Colonic mucosa (tissue), 4 donors: ENCODE measurements around the gene COL4A6. TPM values are rescaled to one million over a fixed set of nuclear protein-coding genes. Genes with fewer than 3 reads are reported as not detected.

ENCODE experiments used
- DNase-seq: peaks from one replicate; pipeline ENCODE4 v3.0.0-alpha.2; 2020
- H3K27ac ChIP-seq: fragments of 200-600 bp; one replicate; pipeline ENCODE4 v1.8.0; 2021
- H3K27me3 ChIP-seq: fragments of 200-600 bp; one replicate; pipeline ENCODE4 v1.8.0; 2021
- H3K36me3 ChIP-seq: fragments of 200-600 bp; one replicate; pipeline ENCODE4 v1.8.0; 2021
- H3K4me1 ChIP-seq: fragments of 200-600 bp; one replicate; pipeline ENCODE4 v1.8.0; 2021; ENCODE audit warnings: mild to moderate bottlenecking
- H3K4me3 ChIP-seq: fragments of 200-600 bp; one replicate; pipeline ENCODE4 v1.8.0; 2021
- H3K9ac ChIP-seq, 2 donors: one replicate each; pipeline ENCODE4 v1.7.0; 2013; ENCODE audit warnings: control low read depth in 2 of 2, low read depth in 2 of 2, low read length in 2 of 2
- H3K9me3 ChIP-seq: fragments of 200-600 bp; one replicate; pipeline ENCODE4 v1.8.0; 2021
- intact Hi-C: fragments of 100-400 bp; cut with DNase I; formaldehyde crosslinking; loops from one replicate; pipeline ENCODE4 v1.14.1; 2022
- total RNA-seq, 2 donors: library from RNA; stranded (reverse); fragmentation: NEBNext Ultra II Directional in 1 of 2; extraction: Animal tissue kit (Norgen Biotek cat#: 25700) in 1 of 2; gene quantifications; one replicate each; pipeline ENCODE4 v1.2.1, GENCODE V29; 2021
- TF ChIP-seq, protein P1 (sequence below): fragments of 200-600 bp; IDR thresholded peaks from one replicate; pipeline ENCODE4 v1.8.0; 2022; ENCODE audit warnings: antibody characterized with exemption, mild to moderate bottlenecking
- donor health status: healthy.
- donor health status: DM: no; HTN: no; CAD: no.
- donor health status: DM: no; HTN: no; CAD: no.

COL4A6 gene
- total RNA-seq, 2 donors from 2014 or later = 1.1 to 1.8 TPM

DNA sequence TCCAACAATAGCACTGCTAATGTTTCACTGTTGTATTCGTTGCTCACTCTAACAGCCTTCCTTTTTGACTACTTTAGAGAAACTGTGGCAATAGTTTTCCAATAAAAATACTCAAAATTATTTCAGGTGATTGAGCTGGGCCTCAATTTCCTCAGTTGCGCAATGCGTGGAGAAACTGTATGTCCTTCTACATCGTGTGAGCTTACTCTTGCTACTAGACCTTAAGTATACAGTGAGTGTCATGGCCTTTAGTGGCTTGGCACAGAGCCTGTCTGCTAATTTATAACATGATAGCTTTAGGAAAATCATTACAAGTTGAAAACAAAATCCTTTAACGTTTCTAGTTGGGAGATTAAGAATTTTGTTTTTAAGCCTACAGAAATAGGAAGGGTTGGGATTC lies 114.5 kb downstream of the COL4A6 start:
- Histone ChIP-seq H3K27me3 (no peaks in the 10 kb centered on the region), H3K4me1 (no peaks in the 10 kb centered on the region), H3K27ac (no peak overlapping the region), H3K9ac (no peak overlapping the region), H3K36me3 (no peaks in the 10 kb centered on the region), H3K9me3 (no peaks in the 10 kb centered on the region), H3K4me3 (no peak overlapping the region)
- TF ChIP-seq, protein P1, sequence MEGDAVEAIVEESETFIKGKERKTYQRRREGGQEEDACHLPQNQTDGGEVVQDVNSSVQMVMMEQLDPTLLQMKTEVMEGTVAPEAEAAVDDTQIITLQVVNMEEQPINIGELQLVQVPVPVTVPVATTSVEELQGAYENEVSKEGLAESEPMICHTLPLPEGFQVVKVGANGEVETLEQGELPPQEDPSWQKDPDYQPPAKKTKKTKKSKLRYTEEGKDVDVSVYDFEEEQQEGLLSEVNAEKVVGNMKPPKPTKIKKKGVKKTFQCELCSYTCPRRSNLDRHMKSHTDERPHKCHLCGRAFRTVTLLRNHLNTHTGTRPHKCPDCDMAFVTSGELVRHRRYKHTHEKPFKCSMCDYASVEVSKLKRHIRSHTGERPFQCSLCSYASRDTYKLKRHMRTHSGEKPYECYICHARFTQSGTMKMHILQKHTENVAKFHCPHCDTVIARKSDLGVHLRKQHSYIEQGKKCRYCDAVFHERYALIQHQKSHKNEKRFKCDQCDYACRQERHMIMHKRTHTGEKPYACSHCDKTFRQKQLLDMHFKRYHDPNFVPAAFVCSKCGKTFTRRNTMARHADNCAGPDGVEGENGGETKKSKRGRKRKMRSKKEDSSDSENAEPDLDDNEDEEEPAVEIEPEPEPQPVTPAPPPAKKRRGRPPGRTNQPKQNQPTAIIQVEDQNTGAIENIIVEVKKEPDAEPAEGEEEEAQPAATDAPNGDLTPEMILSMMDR = no peak
- intact Hi-C loops = no loop called here
- no peak for DNase-seq

DNA sequence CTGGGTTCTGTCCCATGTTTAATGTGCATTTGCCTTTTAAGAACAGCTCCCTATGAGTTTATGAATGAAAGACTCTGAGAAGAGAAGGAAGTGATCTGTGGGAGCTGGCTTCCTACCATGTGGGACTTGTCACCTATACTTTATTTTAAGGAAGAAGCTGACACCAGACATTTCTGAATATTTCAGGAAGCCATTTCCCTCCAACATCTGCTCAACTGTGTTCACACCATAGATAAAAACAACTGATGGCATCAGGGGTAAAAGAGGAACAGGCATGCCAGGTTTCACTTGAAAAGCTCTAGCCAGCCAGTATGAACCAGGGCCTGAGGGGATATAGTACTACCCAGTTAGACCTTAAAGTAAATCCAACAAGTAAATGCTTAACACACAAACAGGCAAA lies 116.0 kb downstream of the COL4A6 start:
- H3K9ac ChIP-seq = no peak overlapping the region
- H3K4me3 ChIP-seq = no peak overlapping the region
- TF ChIP-seq, protein P1 = no peak
- H3K4me1 ChIP-seq = no peaks in the 10 kb centered on the region
- no peaks in the 10 kb centered on the region for H3K36me3 ChIP-seq
- no peaks in the 10 kb centered on the region for H3K9me3 ChIP-seq
- H3K27ac ChIP-seq = no peak overlapping the region
- no peak for DNase-seq
- intact Hi-C loops = no loop called here
- no peaks in the 10 kb centered on the region for H3K27me3 ChIP-seq

DNA sequence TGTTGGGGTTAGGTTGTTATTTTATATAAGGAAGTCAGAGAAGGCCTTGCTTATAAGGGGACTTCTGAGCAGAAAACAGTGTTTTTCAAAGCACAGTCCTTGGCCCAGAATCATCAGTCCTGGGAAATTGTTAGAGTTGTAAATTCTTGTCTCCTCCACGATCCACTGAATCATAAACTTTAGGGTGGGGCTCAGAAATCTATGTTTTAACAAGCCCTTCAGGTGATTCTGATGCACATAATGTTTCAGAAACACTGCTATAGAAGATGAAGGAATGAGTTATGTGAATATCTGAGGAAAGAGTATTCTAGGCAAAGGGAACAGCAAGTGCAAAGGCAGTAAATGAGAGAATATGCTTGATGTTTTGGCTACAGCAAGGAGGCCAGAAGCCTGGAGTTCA lies 121.8 kb downstream of the COL4A6 start:
- Histone ChIP-seq H3K9me3 (no peaks in the 10 kb centered on the region), H3K9ac (no peak overlapping the region), H3K27me3 (peaks cover 5% of the 10 kb centered on the region), H3K27ac (no peak overlapping the region), H3K4me3 (no peak overlapping the region), H3K4me1 (no peaks in the 10 kb centered on the region), H3K36me3 (no peaks in the 10 kb centered on the region)
- intact Hi-C loops = no loop called here
- no peak for DNase-seq
- TF ChIP-seq, protein P1 = no peak

DNA sequence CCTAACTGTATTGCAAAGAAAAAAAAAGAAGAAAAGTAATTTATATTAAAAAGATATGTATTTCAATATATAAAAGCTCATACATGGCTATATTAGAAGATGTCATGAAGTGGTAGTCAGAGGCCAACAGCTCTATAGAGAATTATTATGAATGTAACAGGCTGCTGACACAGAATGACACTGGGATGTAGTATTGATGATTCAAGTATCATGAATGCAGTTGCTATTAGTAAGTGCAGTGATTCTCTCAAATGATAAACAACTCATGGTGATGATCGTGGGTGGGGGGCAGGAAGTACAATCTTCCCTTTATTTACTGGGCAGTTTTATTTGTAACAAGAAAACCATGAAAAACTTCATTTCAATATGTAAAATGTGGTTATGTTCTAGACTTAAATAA lies 124.6 kb downstream of the COL4A6 start:
- no peak overlapping the region for H3K9ac ChIP-seq
- H3K27ac ChIP-seq = no peak overlapping the region
- H3K4me3 ChIP-seq = no peak overlapping the region
- no peak for DNase-seq
- H3K9me3 ChIP-seq = no peaks in the 10 kb centered on the region
- intact Hi-C loops = no loop called here
- H3K27me3 ChIP-seq = peaks cover 5% of the 10 kb centered on the region
- H3K4me1 ChIP-seq = no peaks in the 10 kb centered on the region
- TF ChIP-seq, protein P1 = no peak
- H3K36me3 ChIP-seq = no peaks in the 10 kb centered on the region

DNA sequence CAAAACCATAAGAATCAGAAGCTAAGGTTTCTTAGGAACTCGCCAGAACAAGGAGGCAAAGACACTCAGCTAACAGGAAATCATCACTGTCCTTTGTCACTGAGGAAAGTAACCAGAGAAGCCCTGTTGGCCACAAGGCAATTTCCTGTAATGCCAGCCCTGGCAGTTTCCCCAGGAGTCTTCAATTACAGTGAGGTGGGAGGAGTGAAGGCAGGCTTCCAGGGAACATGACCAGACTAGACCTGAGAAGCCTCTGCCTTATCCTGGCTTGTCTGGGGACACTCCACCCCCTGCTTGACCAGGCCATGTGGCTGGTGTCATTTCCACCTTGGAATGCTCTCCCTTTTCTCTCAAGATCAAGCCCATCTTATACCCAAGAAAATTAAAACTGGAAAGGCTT lies 125.3 kb downstream of the COL4A6 start:
- Histone ChIP-seq H3K36me3 (no peaks in the 10 kb centered on the region), H3K4me1 (no peaks in the 10 kb centered on the region), H3K27me3 (peaks cover 5% of the 10 kb centered on the region), H3K27ac (no peak overlapping the region), H3K9ac (no peak overlapping the region), H3K4me3 (no peak overlapping the region), H3K9me3 (no peaks in the 10 kb centered on the region)
- DNase-seq = no peak
- TF ChIP-seq, protein P1 = no peak
- intact Hi-C loops = no loop called here

DNA sequence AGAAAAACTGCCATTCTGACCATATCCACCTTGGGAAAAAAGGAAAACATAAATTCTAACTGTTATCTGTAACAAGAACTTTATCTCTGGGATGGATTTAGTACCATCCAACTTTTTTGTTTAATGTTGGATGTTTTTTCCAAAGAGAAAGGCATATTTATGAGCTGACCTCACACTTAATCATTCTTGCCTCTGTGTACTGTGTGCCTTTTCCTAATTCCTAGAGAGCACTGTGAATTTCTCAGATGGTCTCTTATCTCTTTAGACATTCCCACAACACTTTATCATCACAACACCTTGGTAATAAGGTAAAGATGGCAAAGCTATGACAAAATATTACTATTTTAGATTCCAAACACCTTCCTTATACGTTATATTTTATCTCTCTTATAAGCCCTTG lies 126.2 kb downstream of the COL4A6 start:
- H3K27me3 ChIP-seq = peaks cover 5% of the 10 kb centered on the region
- no peaks in the 10 kb centered on the region for H3K9me3 ChIP-seq
- TF ChIP-seq, protein P1 = no peak
- no peak overlapping the region for H3K4me3 ChIP-seq
- no peaks in the 10 kb centered on the region for H3K36me3 ChIP-seq
- H3K4me1 ChIP-seq = no peaks in the 10 kb centered on the region
- no peak overlapping the region for H3K9ac ChIP-seq
- no peak for DNase-seq
- no peak overlapping the region for H3K27ac ChIP-seq
- intact Hi-C loops = no loop called here
